Non-pigmented ciliary epithelial cell (primary cell): Measurements from ENCODE around the gene PRKX.
"Not testable (repeated sequence)": the region's sequence is repeated elsewhere in the genome, so short reads cannot be mapped to it uniquely, and the experiment has no call there.

Experiments used
- DNase-seq: peaks from one replicate; pipeline ENCODE4 v3.0.0-alpha.2; 2010; ENCODE audit warnings: low read depth

The PRKX gene

DNA sequence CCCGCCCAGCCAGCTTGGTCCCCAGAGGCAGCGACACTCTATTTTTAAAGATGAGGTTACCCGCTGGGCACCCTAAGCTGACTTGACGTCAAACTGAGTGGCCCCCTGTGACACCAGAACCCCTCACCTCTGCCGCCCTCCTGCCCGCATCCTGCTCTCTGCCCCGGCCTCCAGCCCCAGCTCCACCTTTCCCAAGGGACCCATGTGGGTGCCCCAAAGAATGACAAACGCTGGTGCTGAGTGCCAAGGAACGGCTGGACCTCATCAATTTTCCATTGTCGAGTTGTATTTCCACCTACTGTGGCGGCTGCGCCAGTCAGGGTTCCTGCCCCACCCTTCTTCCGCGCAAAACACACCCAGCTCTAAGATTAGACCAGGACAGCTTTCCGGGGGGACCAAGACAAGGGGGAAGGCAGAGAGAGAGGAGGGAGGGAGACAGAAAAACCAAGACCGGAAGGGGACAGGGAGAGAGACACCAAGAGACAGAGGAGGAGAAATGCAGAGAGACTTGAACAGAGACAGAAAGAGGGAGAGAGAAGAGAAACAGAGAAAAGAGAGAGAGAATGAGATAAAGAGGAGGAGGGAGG is 2.0 kb downstream of the PRKX start:
- DNase-seq = no peak

DNA sequence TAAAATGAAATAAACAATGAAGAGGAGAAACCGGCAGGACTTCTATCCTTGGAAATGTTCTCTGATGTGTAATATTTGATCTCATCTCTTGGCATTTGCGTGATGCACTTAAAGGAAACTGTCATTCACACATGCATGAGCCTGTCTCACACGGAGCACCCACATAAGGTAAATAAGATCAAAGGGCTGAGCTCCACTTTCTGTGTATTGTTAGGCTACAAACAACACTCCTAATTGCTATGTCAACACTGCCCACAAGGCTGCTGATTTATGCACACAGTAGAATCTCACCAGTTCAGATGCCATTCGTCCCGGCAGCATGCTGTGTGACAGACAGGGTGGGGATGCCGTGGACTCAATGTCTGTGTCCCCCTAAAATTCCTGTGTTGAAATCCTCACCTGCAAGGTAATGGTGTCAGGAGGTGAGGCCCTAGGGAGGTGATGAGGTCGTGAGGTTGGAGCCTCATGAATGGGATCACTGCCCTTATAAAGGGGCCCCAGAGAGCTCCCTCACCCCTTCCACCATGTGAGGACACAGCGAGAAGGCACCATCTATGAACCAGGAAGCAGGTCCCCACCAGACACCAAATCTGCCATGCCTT is 5.7 kb downstream of the PRKX start:
- not testable (repeated sequence) for DNase-seq

DNA sequence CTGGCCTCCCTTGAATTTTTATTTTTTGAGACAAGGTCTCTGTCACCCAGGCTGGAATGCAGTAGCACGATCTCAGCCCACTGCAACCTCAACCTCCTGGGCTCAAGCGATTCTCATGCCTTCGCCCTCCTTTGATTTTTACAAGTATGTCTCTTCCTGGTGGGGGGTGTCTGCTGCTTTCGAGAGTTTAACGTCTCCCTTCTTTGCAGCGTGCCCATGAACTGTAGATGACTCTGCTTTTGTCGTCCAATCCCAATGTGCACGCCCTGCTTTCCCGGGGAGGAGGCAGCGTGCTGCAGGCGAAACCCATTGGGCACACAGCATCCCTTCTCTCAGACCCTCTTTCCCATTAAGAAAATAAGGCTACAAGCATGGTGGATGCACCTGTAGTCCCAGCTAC is 7.0 kb downstream of the PRKX start:
- DNase-seq = no peak

DNA sequence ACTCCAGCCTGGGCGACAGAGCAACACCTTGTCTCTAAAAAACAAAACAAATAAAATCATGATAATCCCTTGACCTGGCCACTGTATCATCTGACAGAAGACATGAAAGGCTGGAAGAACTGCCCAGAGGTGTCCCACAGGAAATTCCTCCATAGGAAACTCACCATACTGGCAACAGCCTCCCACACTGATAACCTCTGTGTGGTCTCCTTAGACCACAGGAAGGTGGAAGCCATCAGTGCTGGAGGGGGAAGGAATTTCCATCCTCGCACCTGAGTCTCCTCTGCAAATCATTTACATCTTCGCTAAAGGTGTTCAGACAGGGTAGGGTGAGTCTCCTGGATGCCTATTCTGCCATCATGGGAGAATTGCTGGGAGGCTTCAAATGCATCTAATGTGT is 10.2 kb downstream of the PRKX start:
- not testable (repeated sequence) for DNase-seq

DNA sequence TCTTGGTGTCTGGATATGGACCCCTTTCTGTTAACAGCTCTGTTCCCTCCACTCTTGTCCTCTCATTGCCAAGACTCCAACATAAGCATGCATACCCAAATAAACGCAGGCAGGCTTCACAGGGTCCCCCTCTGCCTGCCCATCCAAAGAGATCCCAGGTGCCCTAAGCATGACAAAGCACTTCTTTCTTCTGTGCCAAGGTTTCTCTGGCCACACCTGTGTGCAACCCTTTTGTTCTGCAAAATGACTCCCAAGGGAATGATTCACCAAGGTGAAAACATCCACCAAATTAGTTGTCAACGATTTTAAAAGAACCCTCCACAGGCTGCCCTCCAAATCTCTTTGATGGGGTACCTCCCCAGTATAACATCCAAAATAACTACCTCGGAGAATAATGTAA is 11.4 kb downstream of the PRKX start:
- not testable (repeated sequence) for DNase-seq

DNA sequence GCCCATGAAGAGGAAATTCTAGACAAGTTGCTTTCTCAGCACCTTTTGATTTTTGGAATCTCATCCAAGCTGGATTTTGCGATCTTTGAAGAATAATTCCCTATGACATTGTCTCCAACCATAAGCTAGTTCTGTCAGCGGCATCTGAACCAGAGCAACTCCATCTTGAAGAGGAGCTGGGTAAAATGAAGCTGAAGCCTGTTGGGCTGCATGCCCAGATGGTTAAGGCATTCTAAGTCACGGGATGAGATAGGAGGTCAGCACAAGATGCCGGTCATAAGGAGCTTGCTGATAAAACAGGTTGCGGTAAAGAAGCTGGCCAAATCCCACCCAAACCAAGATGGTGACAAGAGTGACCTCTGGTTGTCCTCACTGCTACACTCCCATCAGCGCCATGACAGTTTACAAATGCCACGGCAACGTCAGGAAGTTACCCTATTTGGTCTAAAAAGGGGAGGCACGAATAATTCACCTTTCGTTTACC is 12.0 kb downstream of the PRKX start:
- not testable (repeated sequence) for DNase-seq

DNA sequence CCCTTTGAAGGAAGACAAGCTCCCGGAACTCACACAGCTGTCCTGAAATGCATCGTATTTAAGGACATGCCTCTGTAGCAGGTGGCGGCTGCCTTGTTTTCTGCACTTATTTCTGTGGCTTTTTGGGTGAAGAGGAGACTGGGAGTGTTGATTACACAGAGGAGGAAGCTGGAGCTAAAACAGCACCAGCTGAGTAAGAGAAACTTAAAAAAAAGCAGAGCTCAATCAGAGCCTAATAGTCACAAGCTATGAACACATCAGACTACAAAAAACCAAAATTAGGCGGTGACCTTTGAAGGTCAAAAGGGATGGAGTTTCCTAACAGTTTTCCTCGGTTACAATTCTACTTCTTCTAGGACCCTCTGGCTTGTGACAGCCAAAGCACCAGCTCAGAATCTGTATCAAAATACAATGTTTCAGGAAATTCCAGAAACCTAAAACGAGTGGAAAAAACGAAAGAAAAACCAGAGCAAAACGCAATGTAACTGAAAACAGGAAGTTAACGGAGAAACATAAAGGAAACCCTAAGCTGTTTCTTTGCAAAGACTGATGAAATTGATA is 13.5 kb downstream of the PRKX start:
- DNase-seq = no peak

DNA sequence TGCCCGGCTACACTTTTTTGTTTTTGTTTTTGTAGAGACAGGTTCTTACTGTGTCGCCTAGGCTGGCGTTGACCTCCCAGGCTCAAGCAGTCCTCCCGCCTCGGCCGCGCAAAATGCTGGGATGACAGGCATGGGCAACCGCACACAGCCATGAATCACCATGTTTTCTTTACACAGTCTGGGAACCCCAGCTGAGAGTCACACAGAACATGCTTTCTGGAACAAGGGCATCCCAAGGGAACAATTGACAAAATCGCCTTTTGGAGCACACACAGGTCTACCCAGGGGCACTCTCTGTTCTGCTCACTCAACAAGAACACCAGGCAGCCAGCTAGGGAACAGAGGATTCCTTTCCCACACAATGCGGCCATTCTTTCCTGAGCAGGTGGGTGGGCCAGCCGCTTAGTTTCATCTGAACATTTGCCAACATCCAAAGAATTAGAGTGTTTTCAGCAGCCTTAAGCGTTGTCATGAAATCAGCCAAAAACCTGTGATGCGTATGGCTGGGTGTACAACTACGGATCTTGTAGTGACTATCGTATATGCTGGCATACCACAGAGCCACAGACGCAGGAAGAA is 15.7 kb downstream of the PRKX start:
- DNase-seq = no peak

DNA sequence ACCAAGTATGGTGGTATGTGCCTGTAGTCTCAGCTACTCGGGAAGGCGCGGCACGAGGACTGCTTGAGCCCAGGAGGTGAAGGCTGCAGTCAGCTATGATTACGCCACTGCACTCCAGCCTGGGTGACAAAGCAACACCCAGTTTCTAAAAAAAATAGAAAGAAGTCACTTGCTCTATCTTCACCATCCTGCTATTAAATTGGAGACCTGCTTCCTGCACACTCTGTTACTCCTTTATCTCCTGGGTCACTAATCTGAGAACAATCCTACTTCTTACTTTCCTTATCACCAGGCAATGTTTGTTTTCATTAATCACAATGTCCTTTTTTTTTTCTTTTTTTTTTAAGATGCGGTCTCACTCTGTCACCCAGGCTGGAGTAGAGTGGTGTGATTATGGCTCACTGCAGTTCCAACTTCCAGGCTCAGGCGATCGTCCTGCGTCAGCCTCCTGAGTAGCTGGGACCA is 16.2 kb downstream of the PRKX start:
- no peak for DNase-seq

DNA sequence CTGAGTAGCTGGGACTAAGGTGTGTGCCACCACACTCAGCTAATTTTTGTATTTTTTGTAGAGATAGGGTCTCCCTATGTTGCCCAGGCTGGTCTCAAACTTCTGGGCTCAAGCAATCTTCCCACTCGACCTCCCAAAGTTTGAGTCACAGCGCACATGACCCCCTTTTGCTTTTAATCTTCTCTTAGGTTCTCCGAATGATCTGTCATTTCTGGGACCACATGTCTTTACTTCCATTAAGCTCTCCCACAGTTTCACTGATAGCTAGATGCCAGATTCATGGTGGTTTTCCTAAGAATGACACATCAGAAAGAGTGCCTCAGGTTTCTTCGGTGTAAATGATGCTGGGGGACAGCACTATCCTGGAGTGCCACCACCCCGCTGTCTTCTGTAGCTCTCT is 17.9 kb downstream of the PRKX start:
- DNase-seq = no peak

DNA sequence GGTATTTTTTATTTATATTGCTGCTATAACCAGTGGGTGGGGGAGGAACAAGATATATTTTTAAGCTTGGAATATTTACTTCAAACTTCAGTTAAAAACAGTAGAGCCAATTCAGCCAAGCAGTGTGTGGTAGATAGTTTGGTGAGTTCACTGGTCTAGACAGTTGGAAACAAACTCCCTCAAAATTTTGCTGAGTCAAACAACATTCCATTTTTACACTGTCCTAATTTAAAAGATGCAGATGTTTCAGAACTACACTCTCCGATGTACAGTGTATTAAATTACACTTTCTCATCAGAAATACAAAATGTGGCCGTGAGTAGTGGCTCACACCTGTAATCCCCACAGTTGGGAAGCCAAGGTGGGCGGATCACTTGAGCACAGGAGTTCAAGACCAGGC is 23.3 kb downstream of the PRKX start:
- DNase-seq = no peak

DNA sequence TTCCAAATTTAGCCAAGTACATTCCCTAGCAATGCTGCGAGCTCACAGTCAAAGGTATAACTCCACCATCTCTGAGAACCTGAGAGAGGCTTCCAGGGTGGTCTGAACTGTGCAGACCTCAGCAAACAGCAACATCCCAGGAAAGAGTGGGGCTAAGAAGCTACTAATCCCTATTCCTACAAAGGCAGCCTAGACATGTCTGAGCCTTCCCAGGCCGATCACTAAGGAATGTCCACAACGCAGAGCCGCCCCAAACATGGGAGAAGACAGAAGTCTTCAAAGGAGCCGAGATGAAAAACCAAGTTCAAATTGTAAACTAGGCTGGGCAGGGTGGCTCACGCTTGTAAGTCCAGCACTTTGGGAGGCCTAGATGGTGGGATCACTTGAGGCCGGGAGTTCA is 30.2 kb downstream of the PRKX start:
- not testable (repeated sequence) for DNase-seq

DNA sequence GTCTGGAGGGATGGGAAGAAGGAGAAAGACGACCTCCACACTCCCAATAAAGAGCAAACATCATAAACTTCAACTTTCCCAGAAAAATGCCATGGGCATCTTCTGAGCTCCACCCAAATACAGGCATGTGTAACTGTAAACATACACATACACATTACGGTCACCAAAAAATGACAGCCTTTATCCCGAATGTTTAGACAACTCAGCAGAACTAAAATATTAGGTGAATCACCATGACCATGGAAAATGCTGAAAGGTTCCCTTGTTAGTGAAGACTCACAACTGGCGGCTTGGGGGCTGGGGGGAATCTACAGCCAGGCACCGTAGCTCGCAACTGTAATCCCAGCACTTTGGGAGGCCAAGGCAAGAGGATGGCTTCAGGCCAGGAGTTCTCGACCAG is 33.0 kb downstream of the PRKX start:
- no peak for DNase-seq

DNA sequence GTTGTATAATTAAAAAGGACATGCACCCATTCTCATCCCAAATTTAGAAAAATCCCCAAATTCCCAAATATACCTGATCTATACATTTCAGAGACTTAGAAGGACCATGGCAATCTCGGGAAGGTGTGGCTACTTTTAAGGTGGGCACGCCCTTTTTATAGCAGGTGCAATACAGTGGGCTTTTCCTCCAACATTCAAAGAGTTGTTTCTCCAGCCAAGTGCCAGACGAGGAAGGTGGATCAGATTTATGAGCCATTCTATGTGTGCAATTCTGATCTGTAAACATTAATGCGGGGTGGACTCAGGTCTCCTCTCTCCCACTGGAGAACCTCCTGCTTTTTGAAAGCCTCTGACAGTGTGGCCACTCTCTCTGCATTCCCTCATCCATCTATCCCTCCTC is 33.8 kb downstream of the PRKX start:
- DNase-seq = no peak

DNA sequence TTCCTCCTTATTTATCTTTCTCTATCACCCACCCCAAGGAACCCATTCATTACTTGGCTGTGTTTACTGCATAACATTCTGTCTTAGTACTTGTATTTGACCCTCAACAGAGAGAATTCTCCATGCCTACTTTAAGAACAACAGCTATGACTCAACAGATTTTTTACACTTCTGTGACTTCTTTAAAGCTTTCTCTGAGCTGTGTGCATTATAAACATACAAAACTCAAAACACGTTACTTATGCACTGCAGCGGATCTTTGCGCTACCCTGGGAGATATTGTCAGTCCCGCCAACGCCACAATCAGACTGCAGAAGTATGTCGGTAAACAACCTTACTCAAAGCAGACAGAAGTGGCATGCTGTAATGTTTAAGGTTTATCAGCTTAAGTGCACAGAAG is 35.1 kb downstream of the PRKX start:
- no peak for DNase-seq

DNA sequence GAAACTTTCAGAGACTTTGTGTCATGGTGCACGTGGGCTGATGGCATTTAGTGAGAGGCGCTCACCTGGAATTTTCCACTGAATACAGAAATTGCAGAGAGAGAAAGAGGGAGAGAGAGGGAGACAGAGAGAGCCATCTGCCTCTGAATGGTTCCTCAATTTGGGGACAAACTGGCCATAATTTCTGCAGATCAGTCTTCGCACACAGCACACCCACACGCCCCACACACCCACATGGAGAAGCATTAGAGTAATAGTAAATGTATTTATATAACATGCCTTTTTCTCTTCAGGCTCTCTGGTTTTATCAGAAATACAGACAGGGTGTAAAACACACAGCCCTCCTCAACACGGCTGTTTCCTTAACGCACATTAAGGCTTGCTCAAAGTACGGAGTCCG is 38.6 kb downstream of the PRKX start:
- no peak for DNase-seq

DNA sequence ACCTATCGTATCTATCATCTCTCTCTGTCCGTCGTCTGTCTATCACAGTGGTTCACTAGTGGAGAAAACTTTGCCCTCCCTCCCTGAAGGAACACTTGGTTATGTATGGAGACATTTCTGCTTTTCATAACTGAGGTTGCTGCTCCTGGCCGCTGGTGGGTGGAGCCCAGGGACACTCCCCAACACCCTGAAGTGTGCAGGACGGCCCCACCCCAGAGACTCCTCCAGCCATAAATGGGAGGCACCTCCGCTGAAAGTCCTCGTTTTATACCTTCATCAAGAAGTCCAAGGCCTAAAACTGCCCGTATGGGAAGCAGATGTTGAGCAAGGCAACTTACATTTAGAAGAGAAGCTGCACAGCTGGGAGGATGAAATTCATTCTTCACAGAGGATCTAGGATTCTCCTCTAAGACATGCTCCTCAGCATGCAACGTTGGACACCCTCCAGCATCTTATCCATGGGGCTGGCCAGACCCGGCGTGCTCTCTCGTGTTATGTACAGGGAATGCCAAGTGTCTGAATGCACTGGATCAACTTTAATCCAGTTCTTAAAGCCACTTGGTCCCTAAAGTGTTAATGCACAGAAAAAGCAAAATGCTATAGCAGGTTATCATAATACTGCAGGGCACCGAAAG is 43.5 kb downstream of the PRKX start:
- no peak for DNase-seq

DNA sequence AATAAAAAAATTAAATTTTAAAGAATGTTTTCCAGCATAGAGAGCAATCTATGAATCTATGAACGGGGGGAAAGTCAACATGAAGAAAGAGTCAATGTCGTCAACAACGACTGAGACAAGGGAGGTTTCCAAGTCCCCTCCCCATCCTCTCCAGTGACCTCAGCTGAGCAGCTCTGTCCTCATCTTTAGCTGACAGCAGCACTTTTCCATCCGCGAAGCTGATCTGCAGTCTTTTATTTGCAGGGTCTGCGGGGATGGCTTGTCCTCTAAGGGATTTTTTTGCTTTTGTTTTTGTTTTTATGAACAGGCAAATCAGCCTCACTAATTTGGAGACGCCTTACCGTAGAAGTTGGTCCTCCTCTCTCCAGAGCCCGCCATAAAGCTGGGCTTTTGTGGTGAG is 46.5 kb downstream of the PRKX start:
- DNase-seq = no peak

DNA sequence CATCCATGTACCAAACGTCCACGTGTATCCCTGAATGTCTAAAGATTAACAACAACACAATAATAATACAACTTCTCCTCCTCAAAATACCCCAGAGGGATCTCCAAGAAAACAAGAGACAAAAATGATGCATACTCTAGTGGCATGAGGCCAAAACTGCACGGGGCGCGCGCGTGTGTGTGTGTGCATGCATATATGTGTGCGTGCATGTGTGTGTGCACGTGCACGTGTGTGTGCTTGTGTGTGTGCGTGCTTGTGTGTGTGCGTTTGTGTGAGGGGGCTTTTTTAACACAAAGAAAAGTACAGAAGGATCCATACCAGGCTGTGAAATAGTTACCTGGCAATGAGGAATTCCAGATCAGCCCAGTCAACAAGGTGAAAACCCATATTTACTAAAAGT is 48.5 kb downstream of the PRKX start:
- DNase-seq = no peak

DNA sequence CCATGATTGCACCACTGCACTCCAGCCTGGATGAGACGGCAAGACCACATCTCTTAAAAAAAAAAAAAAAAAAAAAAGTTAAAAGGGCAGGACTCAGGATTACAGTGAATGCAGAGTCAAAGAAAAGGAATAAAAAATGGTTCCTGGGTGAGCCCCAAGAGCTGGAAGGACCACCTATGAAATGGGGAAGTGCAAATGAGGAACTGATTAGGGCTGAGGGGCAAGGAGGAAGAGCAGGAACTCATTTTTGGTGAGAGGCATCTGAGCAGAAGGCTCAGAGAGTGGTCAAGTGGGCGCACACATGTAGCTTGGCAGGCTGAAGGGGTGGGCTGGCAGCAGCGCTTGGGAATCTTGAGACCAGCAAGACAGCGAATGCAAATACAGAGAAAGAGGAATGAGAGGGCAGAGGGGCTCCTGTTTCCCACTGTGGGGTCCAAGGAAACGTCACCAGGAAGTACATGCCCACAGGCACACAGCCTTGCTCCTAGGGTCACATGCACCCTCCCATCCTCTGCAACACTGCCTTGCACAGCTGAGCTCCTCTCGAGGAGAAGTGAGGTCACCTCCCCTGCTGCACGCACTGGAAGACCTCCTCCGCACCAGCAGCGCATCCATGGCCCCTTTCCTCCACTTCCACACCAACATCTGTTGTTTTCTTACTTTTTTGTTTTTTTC is 49.7 kb downstream of the PRKX start:
- not testable (repeated sequence) for DNase-seq

DNA sequence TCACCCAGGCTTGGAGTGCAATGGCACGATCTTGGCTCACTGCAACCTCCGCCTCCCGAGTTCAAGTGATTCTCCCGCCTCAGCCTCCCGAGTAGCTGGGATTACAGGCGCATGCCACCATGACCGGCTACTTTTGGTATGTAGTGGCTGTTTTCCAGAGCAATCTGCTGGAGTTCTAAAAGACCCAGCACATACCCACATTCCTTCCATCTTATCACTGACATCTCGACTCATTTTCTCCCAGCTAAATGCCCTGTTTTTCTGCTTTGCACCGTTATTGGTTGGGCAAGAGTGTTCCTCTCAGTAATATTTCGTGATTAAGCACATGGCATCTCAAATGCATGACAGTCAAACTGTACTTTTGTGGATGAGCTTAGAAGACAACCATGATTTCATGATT is 53.7 kb downstream of the PRKX start:
- no peak for DNase-seq

DNA sequence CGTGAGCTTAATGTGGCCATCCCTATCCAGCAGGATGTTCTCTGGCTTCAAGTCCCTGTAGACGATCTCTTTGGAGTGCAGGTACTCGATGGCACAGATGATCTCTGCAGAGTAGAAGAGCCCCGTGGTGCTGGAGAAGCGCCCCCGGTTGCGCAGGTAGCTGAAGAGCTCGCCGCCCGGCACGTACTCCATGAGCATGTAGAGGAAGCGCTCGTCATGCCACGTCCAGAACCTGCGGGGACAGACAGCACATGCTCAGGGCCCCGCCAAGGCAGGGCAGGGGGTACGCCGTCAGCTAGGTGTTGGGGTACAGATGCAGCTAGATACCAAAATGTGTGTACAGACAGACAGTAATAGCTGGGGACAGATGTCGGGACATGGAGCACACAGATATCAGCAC is 58.3 kb downstream of the PRKX start:
- no peak for DNase-seq
